Suprapubic skin (tissue), 4 donors: ENCODE data around the gene DLGAP4. TPM values are rescaled to one million over a fixed set of nuclear protein-coding genes. Genes with fewer than 3 reads are reported as not detected.

Experiments used
- DNase-seq, 2 donors: peaks; one replicate each; pipeline ENCODE4 v3.0.0-alpha.2; 2019; ENCODE audit warnings: low spot score in 2 of 2
- H3K27ac ChIP-seq: fragments of 200-600 bp; sonication (generic); one replicate; pipeline ENCODE4 v1.5.1; 2019
- H3K27me3 ChIP-seq: fragments of 200-600 bp; sonication (generic); one replicate; pipeline ENCODE4 v1.5.1; 2019
- H3K36me3 ChIP-seq: fragments of 200-600 bp; sonication (generic); one replicate; pipeline ENCODE4 v1.5.1; 2019
- H3K4me1 ChIP-seq: fragments of 200-600 bp; sonication (generic); one replicate; pipeline ENCODE4 v1.5.1; 2019
- H3K4me3 ChIP-seq: fragments of 200-600 bp; sonication (generic); one replicate; pipeline ENCODE4 v1.5.1; 2019; ENCODE audit warnings: mild to moderate bottlenecking
- H3K9me3 ChIP-seq: fragments of 200-600 bp; sonication (generic); one replicate; pipeline ENCODE4 v1.5.1; 2019
- EP300 ChIP-seq: sonication (generic); formaldehyde crosslinking; IDR thresholded peaks from one replicate; pipeline ENCODE4 v1.6.1; 2017; ENCODE audit warnings: antibody characterized with exemption
- POLR2A ChIP-seq, 2 donors: fragments of 450-650 bp; IDR thresholded peaks; one replicate each; pipeline ENCODE4 v1.6.1; 2017; ENCODE audit warnings: antibody characterized with exemption in 2 of 2, mild to moderate bottlenecking in 2 of 2, moderate library complexity in 2 of 2
- POLR2AphosphoS5 ChIP-seq, 3 donors: sonication (generic); formaldehyde crosslinking; IDR thresholded peaks; one replicate each; pipeline ENCODE4 v1.6.1; 2017; ENCODE audit warnings: antibody characterized with exemption in 3 of 3
- WGBS: methylation state at CpG from one replicate; pipeline ENCODE4 v1.1.5; 2018; 5-methylcytosine and 5-hydroxymethylcytosine counted together
- total RNA-seq, 4 donors: library from RNA; depleted of rRNA; stranded (reverse); fragments of >200 nt; gene quantifications; one replicate each; pipeline ENCODE4 v1.1.0, GENCODE V29; 2016
- TF ChIP-seq, protein P1 (sequence below), 2 donors: fragments of 200-600 bp in 1 of 2; fragments of 450-650 bp in 1 of 2; sonication (generic) in 1 of 2; IDR thresholded peaks; one replicate each; pipeline ENCODE4 v1.5.1; 2016 to 2019; ENCODE audit warnings: antibody characterized with exemption in 2 of 2, mild to moderate bottlenecking in 1 of 2, moderate library complexity in 1 of 2

The DLGAP4 gene
- total RNA-seq, 4 donors from 2014 or later, result 69.5 to 120 (median 96.8) TPM

DNA sequence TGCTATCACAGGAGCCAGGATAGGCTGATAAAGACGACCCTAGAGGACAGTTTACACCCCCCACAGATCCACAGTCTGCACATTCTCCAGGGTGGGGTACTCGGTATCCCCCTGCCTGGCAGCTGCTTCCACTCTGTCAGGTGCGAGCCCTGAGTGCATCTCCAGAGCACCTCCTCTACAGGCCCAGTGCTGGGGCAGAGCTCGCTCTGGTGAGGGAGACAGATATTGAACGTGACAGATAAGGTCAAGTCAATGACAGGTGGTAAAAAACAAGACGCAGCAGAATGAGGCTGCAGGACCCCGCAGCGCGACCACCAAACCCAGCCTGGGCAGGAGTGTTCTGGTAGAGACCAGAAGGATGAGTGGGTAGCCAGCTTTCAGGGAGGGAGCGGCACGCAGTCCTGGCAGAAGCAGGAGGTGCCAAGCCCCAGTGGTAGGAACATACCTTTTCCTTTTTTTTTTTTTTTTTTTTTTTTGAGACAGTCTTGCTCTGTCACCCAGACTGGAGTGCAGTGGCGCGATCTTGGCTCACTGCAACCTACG lies 222.8 kb downstream of the DLGAP4 start:
- Histone ChIP-seq H3K4me3 (no peak overlapping the region), H3K36me3 (peaks cover 47% of the 10 kb centered on the region), H3K4me1 (no peaks in the 10 kb centered on the region), H3K27me3 (no peaks in the 10 kb centered on the region), H3K9me3 (no peaks in the 10 kb centered on the region), H3K27ac (no peak overlapping the region)
- no peak for DNase-seq
- 87% methylated on average over 14 of the region's 14 CpGs for WGBS
- TF ChIP-seq POLR2A (IDR thresholded peaks at IDR 0.05) (no peak), EP300 (no peak), POLR2AphosphoS5 (IDR thresholded peaks at IDR 0.05) (no peak)
- TF ChIP-seq, protein P1, sequence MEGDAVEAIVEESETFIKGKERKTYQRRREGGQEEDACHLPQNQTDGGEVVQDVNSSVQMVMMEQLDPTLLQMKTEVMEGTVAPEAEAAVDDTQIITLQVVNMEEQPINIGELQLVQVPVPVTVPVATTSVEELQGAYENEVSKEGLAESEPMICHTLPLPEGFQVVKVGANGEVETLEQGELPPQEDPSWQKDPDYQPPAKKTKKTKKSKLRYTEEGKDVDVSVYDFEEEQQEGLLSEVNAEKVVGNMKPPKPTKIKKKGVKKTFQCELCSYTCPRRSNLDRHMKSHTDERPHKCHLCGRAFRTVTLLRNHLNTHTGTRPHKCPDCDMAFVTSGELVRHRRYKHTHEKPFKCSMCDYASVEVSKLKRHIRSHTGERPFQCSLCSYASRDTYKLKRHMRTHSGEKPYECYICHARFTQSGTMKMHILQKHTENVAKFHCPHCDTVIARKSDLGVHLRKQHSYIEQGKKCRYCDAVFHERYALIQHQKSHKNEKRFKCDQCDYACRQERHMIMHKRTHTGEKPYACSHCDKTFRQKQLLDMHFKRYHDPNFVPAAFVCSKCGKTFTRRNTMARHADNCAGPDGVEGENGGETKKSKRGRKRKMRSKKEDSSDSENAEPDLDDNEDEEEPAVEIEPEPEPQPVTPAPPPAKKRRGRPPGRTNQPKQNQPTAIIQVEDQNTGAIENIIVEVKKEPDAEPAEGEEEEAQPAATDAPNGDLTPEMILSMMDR (IDR thresholded peaks at IDR 0.05), result no peak

DNA sequence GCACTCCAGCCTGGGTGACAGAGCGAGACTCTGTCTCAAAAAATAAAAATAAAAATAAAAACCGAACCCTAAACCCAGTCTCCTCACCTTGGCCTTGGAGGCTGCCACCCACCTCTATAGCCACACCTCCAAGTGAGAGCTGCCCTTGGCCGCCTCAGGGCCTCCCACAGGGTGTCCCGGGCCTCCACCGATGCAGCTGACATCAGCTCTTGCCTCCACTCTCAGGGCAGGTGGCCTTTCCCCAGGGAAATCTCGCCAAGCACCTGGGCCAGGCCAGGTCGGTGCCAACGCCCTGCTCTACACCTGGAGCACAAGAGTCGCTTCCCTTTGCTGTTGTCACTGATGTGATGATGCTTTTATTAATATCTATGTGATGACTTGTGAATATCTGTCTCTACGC lies 226.2 kb downstream of the DLGAP4 start:
- WGBS, result 73% methylated on average over 10 of the region's 10 CpGs
- TF ChIP-seq POLR2AphosphoS5 (IDR thresholded peaks at IDR 0.05) (no peak), EP300 (no peak), POLR2A (IDR thresholded peaks at IDR 0.05) (no peak)
- TF ChIP-seq, protein P1 (IDR thresholded peaks at IDR 0.05), result no peak

DNA sequence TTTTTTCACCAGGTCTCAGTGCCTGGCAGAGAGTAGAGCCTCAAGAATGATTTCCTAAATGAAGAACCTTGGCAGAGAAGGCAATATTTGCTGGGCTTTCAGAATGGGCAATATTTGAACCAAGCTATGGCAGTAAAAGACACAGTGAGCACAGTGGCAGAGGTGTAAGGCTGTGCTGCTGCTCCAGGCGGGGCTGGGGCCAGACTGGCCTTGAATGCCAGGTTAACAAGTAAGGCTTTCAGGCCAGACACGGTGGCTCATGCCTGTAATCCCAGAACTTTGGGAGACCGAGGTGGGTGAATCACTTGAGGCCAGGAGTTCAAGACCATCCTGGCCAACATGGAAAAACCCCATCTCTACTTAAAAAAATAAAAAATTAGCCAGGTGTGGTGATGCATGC lies 226.7 kb downstream of the DLGAP4 start:
- Histone ChIP-seq H3K27ac (no peak overlapping the region), H3K4me3 (no peak overlapping the region), H3K27me3 (no peaks in the 10 kb centered on the region), H3K36me3 (peaks cover 11% of the 10 kb centered on the region), H3K4me1 (no peaks in the 10 kb centered on the region), H3K9me3 (no peaks in the 10 kb centered on the region)
- WGBS, result 79% methylated on average over 3 of the region's 3 CpGs
- no peak for DNase-seq
- TF ChIP-seq, protein P1 (IDR thresholded peaks at IDR 0.05), result no peak
- TF ChIP-seq POLR2AphosphoS5 (IDR thresholded peaks at IDR 0.05) (no peak), EP300 (no peak), POLR2A (IDR thresholded peaks at IDR 0.05) (no peak)

More for the DNA sequence above, 226.2 kb downstream of the DLGAP4 start:
- Histone ChIP-seq H3K9me3 (no peaks in the 10 kb centered on the region), H3K27me3 (no peaks in the 10 kb centered on the region), H3K4me1 (no peaks in the 10 kb centered on the region), H3K27ac (no peak overlapping the region), H3K4me3 (no peak overlapping the region), H3K36me3 (peaks cover 15% of the 10 kb centered on the region)
- no peak for DNase-seq

DNA sequence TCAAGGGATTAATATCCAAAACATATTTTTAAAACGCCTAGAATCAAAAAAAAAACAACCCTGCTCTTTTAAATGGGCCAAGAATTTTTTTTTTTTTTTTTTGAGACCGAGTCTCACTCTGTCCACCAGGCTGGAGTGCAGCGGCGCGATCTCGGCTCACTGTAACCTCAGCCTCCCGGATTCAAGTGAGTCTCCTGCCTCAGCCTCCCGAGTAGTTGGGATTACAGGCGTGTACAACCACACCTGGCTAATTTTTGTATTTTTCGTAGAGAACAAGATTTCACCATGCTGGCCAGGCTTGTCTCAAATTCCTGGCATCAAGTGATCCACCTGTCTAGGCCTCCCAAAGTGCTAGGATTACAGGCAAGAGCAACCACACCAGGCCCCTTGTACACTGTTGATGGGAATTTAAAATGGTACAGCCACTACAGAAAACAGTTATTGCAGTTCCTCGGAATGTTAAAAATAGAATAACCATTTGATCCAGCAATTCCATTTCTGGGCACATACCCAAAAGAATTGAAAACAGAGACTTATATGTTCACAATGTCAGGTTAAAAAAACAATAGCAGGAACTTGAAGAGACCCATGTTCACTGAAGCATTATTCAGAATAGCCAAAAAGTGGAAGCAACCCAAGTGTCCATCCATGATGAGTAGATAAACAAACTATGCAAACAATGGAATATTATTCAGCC lies 232.0 kb downstream of the DLGAP4 start:
- DNase-seq, result no peak
- WGBS, result 77% methylated on average over 11 of the region's 11 CpGs
- Histone ChIP-seq H3K27me3 (no peaks in the 10 kb centered on the region), H3K27ac (no peak overlapping the region), H3K4me1 (peaks cover 28% of the 10 kb centered on the region), H3K9me3 (no peaks in the 10 kb centered on the region), H3K36me3 (no peaks in the 10 kb centered on the region), H3K4me3 (no peak overlapping the region)
- TF ChIP-seq EP300 (no peak), POLR2AphosphoS5 (IDR thresholded peaks at IDR 0.05) (no peak), POLR2A (IDR thresholded peaks at IDR 0.05) (no peak)
- TF ChIP-seq, protein P1 (IDR thresholded peaks at IDR 0.05), result no peak

DNA sequence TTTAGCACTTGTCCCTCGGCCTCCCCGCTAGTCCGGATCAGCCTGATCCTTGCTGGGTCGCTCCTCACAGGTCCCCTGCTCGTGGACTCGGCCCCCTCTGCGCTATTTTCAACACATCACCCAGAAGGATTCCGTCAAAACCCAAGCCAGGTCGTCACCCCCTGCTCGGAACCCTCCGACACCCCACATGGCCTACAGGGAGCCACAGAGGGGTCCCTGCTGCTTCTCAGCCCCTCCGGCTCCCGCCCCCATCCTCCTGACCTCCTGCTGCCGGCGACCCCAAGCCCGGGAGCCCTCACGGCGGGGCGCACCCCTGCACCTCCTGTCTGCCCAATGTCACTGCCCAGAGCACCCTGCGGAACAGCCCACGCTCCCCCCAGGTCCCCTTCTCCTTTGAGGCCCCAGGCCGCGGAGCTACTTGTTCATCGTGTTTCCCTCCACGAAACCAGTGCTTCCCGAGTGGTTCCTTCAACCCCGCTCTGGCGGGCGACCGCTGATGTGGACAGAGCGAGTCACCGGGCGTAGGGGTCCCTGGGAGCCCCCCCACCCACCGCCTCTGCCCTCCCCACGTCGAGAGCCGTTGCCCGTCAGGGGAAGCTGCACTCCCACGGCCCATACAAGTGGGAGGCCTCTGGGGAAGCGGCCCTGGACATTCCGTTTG lies 234.5 kb downstream of the DLGAP4 start:
- no peaks in the 10 kb centered on the region for H3K9me3 ChIP-seq
- peaks cover 42% of the 10 kb centered on the region for H3K4me1 ChIP-seq
- TF ChIP-seq, protein P1 (IDR thresholded peaks at IDR 0.05), result no peak
- TF ChIP-seq EP300 (no peak), POLR2AphosphoS5 (IDR thresholded peaks at IDR 0.05) (no peak), POLR2A (IDR thresholded peaks at IDR 0.05) (no peak)
- H3K27ac ChIP-seq, result peak overlapping the region; percentile 89
- H3K4me3 ChIP-seq, result peak overlapping the region; percentile 63
- H3K27me3 ChIP-seq, result no peaks in the 10 kb centered on the region
- DNase-seq, result no peak
- peaks cover 3% of the 10 kb centered on the region for H3K36me3 ChIP-seq
- WGBS, result 57% methylated on average over 28 of the region's 41 CpGs
